BE2C (cell line): Measurements from ENCODE around the gene HECA. TPM values are rescaled to one million over a fixed set of nuclear protein-coding genes. Genes with fewer than 3 reads are reported as not detected.

Experiments used
- DNase-seq: peaks from one replicate; pipeline ENCODE4 v3.0.0-alpha.2; 2020
- H3K27me3 ChIP-seq: fragments of 250-450 bp; sonication (Bioruptor Pico); 2 replicates; pipeline ENCODE4 v1.5.1; 2020; ENCODE audit warnings: mild to moderate bottlenecking
- H3K36me3 ChIP-seq: fragments of 250-450 bp; sonication (Bioruptor Pico); 2 replicates; pipeline ENCODE4 v1.5.1; 2020; ENCODE audit warnings: mild to moderate bottlenecking
- H3K4me1 ChIP-seq: fragments of 250-450 bp; sonication (Bioruptor Pico); 2 replicates; pipeline ENCODE4 v1.5.1; 2020
- H3K4me3 ChIP-seq: 2 replicates; pipeline ENCODE4 v1.5.1; 2011; ENCODE audit warnings: low read depth, low read length
- H3K9me3 ChIP-seq: fragments of 250-450 bp; sonication (Bioruptor Pico); 2 replicates; pipeline ENCODE4 v1.5.1; 2020
- polyA plus RNA-seq: library from polyadenylated mRNA; unstranded; fragments of >200 nt; gene quantifications from one replicate; pipeline ENCODE4 v1.2.1, GENCODE V29; 2012; ENCODE audit warnings: low read depth, missing spikeins; ENCODE audit not compliant: insufficient read length, insufficient read depth
- TF ChIP-seq, protein P1 (sequence below): IDR thresholded peaks from 2 replicates; pipeline ENCODE4 v1.5.1; 2012; ENCODE audit warnings: mild to moderate bottlenecking, low read depth, low read length

Gene HECA, protein sequence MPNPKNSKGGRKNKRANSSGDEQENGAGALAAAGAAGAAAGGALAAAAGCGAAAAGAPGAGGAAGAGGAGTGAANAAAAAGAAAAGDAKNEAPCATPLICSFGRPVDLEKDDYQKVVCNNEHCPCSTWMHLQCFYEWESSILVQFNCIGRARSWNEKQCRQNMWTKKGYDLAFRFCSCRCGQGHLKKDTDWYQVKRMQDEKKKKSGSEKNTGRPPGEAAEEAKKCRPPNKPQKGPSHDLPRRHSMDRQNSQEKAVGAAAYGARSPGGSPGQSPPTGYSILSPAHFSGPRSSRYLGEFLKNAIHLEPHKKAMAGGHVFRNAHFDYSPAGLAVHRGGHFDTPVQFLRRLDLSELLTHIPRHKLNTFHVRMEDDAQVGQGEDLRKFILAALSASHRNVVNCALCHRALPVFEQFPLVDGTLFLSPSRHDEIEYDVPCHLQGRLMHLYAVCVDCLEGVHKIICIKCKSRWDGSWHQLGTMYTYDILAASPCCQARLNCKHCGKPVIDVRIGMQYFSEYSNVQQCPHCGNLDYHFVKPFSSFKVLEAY
- polyA plus RNA-seq = not detected

DNA sequence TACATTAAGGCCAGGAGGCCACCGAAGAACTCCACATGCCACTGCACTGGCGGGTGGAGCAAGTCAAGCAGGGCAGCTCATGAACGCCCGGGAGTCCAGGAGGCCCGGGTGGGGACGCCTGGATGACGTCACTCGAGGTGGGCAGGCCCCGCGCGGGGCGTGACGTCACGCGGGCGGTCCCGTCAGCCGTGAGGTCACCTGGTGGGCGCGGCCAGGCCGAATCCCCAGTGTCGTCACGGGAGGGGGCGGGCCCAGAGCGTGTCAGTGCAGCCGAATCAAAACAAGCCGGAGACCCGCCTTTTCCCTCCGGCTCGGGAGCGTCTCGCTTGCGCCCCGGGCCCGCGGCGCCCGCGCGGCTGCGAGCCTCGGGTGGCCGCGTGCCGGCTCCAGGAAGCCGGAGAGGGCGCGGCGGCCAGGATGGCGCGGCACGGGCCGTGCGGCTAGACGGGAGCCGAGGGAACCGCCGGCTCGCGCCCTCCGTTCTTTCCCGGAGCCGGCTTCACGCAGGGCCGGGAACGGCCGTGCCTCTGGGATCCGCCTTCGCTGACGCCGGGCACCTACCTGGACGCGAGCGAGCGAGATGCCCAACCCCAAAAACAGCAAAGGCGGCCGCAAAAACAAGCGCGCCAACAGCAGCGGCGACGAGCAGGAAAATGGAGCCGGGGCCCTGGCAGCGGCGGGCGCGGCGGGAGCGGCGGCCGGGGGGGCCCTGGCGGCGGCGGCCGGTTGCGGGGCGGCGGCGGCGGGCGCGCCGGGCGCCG, at the start of gene HECA:
Gene HECA, plus strand, starts transcription at position 264 of the 761 bp plus-strand sequence. Its CDS starts 317 bp downstream, at position 581.
- no peaks in the 10 kb centered on the region for H3K4me1 ChIP-seq
- peaks cover 20% of the 10 kb centered on the region for H3K27me3 ChIP-seq
- TF ChIP-seq, protein P1, sequence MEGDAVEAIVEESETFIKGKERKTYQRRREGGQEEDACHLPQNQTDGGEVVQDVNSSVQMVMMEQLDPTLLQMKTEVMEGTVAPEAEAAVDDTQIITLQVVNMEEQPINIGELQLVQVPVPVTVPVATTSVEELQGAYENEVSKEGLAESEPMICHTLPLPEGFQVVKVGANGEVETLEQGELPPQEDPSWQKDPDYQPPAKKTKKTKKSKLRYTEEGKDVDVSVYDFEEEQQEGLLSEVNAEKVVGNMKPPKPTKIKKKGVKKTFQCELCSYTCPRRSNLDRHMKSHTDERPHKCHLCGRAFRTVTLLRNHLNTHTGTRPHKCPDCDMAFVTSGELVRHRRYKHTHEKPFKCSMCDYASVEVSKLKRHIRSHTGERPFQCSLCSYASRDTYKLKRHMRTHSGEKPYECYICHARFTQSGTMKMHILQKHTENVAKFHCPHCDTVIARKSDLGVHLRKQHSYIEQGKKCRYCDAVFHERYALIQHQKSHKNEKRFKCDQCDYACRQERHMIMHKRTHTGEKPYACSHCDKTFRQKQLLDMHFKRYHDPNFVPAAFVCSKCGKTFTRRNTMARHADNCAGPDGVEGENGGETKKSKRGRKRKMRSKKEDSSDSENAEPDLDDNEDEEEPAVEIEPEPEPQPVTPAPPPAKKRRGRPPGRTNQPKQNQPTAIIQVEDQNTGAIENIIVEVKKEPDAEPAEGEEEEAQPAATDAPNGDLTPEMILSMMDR = no peak
- peak within 1 kb of the TSS; percentile 59 for H3K4me3 ChIP-seq
- DNase-seq = peak; percentile 93
- H3K9me3 ChIP-seq = no peaks in the 10 kb centered on the region
- H3K36me3 ChIP-seq = no peaks in the 10 kb centered on the region

DNA sequence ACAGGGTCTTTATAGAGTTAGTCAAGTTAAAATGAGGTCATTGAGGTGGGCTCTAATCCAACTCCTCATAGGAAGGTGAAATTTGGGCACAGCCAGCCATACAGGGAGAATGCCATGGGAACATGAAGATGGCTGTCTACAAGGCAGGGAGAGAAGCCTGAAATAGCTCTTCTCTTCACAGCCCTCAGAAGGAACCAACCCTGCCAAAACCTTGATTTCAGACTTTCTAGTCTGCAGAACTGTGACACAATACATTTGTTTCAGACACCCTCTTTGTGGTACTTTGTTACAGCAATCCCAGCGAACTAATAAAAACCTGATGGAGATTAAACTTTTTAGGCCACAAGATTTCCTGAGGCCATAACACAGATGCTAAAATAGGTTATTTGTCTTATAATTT, 43.1 kb upstream of the HECA start:
- H3K4me3 ChIP-seq = no peak overlapping the region
- no peaks in the 10 kb centered on the region for H3K36me3 ChIP-seq
- no peak for DNase-seq
- no peaks in the 10 kb centered on the region for H3K4me1 ChIP-seq
- no peaks in the 10 kb centered on the region for H3K9me3 ChIP-seq
- H3K27me3 ChIP-seq = no peaks in the 10 kb centered on the region
- TF ChIP-seq, protein P1 = no peak

DNA sequence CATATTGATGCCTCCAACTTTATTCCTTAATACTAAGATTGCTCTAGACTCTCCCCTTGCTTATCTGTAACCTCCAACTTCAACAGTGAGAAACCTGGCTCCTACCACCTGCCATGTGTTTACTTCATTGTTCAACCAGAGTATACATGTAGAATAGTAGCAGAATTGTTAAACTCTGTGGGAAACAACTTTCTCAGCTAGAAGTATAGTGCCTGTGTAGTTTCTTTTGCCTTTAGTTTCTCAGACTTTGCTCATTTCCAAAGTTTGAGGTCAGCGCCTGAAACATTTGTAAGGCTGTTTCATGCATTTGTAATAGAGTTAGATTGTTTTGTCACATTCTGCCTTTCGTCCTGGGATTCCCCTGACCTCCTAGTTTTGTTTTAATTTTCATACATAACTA, 34.9 kb upstream of the HECA start:
- H3K4me3 ChIP-seq = no peak overlapping the region
- no peaks in the 10 kb centered on the region for H3K4me1 ChIP-seq
- H3K9me3 ChIP-seq = no peaks in the 10 kb centered on the region
- DNase-seq = no peak
- H3K27me3 ChIP-seq = no peaks in the 10 kb centered on the region
- H3K36me3 ChIP-seq = no peaks in the 10 kb centered on the region
- TF ChIP-seq, protein P1 = no peak

DNA sequence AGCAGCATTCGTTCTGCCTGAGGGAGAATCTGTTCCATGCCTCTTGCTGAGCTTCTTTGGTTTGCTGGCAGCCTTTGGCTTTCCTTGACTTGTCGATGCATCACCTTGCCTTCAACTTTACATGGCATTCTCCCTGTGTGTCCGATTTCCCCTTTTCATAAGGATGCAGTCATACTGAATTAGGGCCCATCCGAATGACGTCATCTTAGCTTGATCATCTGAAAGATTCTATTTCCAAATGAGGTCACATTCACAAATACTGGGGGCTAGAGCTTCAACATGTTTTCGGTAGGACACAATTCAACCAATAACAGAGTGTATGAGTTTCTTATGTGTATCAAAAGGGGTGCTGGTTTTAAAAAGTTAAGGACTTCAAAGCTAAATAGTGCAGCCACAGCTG, 27.8 kb upstream of the HECA start:
- Histone ChIP-seq H3K27me3 (no peaks in the 10 kb centered on the region), H3K4me3 (no peak overlapping the region), H3K9me3 (no peaks in the 10 kb centered on the region), H3K36me3 (no peaks in the 10 kb centered on the region), H3K4me1 (no peaks in the 10 kb centered on the region)
- TF ChIP-seq, protein P1 = no peak
- DNase-seq = no peak

DNA sequence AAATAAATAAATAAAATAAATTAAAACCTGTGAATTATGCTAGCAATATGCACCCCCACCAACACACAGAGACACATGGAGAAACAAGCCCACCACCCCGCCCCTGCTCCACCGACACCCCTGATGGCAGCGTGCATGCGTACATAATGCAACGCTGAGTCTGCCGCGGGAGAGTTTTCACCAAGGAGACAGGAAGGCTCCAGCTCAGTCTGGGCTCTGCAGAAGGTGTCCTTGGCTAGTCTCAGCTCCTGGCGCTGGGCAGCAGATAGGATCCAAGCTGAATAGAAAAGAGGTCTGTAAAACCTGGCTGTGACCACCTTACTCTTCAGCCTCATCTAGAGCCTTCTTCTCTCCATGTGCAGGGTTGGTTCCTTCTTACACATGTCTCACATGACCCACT, 26.5 kb upstream of the HECA start:
- Histone ChIP-seq H3K4me3 (no peak overlapping the region), H3K36me3 (no peaks in the 10 kb centered on the region), H3K27me3 (no peaks in the 10 kb centered on the region), H3K9me3 (no peaks in the 10 kb centered on the region), H3K4me1 (no peaks in the 10 kb centered on the region)
- DNase-seq = no peak
- TF ChIP-seq, protein P1 = no peak
